ENCODE measurements around the gene KIRREL3.

KIRREL3 gene

GRCh38 chr11:126436209-126436755, 564.3 kb downstream of the KIRREL3 start:
- no peak for DNase-seq (ENCODE audit: low read depth)

GRCh38 chr11:126434950-126435335, 565.6 kb downstream of the KIRREL3 start:
- no peak for DNase-seq (ENCODE audit: low read depth)

- DNase-seq (ENCODE audit: low read depth), result no peak
Observed at GRCh38 chr11:126433989-126434949, 566.3 kb downstream of the KIRREL3 start.

- no peak for DNase-seq (ENCODE audit: low read depth)
Observed at GRCh38 chr11:126433244-126433846, 567.2 kb downstream of the KIRREL3 start.

- no peak for DNase-seq (ENCODE audit: low read depth)
Observed at GRCh38 chr11:126432525-126432924, 568.0 kb downstream of the KIRREL3 start.

- DNase-seq (ENCODE audit: low read depth), result no peak
Observed at GRCh38 chr11:126432065-126432461, 568.5 kb downstream of the KIRREL3 start.

GRCh38 chr11:126431401-126432064, 569.0 kb downstream of the KIRREL3 start:
- peak; percentile 54 for DNase-seq (ENCODE audit: low read depth)

GRCh38 chr11:126430581-126431335, 569.8 kb downstream of the KIRREL3 start:
- DNase-seq (ENCODE audit: low read depth), result no peak

GRCh38 chr11:126426820-126427749, 573.5 kb downstream of the KIRREL3 start:
- no peak for DNase-seq (ENCODE audit: low read depth)

- no peak for DNase-seq (ENCODE audit: low read depth)
Observed at GRCh38 chr11:126426106-126426505, 574.5 kb downstream of the KIRREL3 start.

- no peak for DNase-seq (ENCODE audit: low read depth)
Observed at GRCh38 chr11:126424471-126425039, 576.0 kb downstream of the KIRREL3 start.

GRCh38 chr11:126423743-126424142, 576.8 kb downstream of the KIRREL3 start:
- no peak for DNase-seq (ENCODE audit: low read depth)

- DNase-seq (ENCODE audit: low read depth), result no peak
Observed at GRCh38 chr11:126423154-126423553, 577.4 kb downstream of the KIRREL3 start.

GRCh38 chr11:126422446-126422845, 578.1 kb downstream of the KIRREL3 start:
- DNase-seq (ENCODE audit: low read depth), result no peak

- no peak for DNase-seq (ENCODE audit: low read depth)
Observed at GRCh38 chr11:126421271-126421671, 579.3 kb downstream of the KIRREL3 start.

GRCh38 chr11:126420698-126421256, 579.8 kb downstream of the KIRREL3 start:
- DNase-seq (ENCODE audit: low read depth), result no peak

GRCh38 chr11:126419801-126420697, 580.5 kb downstream of the KIRREL3 start:
- no peak for DNase-seq (ENCODE audit: low read depth)

- no peak for DNase-seq (ENCODE audit: low read depth)
Observed at GRCh38 chr11:126418887-126419286, 581.7 kb downstream of the KIRREL3 start.

Data from GM04503 (cell line).